IPS-20b (cell line): ENCODE results near the gene PDHX.

Source experiments
- H3K27ac ChIP-seq: one replicate; pipeline ENCODE4 v1.5.1; 2013; ENCODE audit warnings: low read length
- H3K27me3 ChIP-seq: 2 replicates; pipeline ENCODE4 v1.6.1; 2013; ENCODE audit warnings: mild to moderate bottlenecking, low read length, inconsistent platforms; ENCODE audit not compliant: insufficient read depth
- H3K36me3 ChIP-seq: 2 replicates; pipeline ENCODE4 v1.6.1; 2013; ENCODE audit warnings: low read depth, mild to moderate bottlenecking, inconsistent platforms, low read length, moderate library complexity; ENCODE audit not compliant: insufficient read depth
- H3K4me1 ChIP-seq: 2 replicates; pipeline ENCODE4 v1.6.1; 2013; ENCODE audit warnings: mild to moderate bottlenecking, control low read depth, inconsistent platforms, low read length, moderate library complexity; ENCODE audit not compliant: insufficient read depth
- H3K4me3 ChIP-seq: 2 replicates; pipeline ENCODE4 v1.5.1; 2013; ENCODE audit warnings: mild to moderate bottlenecking, low read length, inconsistent platforms
- H3K9ac ChIP-seq: 2 replicates; pipeline ENCODE4 v1.6.1; 2013; ENCODE audit warnings: low read depth, mild to moderate bottlenecking, inconsistent platforms, low read length, moderate library complexity
- H3K9me3 ChIP-seq: 2 replicates; pipeline ENCODE4 v1.6.1; 2013; ENCODE audit warnings: mild to moderate bottlenecking, low read depth, low read length, inconsistent platforms; ENCODE audit not compliant: insufficient read depth

The PDHX gene

GRCh38 chr11:35003658-35004057 lies 87.2 kb downstream of the PDHX start:
- H3K27ac ChIP-seq = no peak overlapping the region
- H3K4me1 ChIP-seq = no peaks in the 10 kb centered on the region
- no peaks in the 10 kb centered on the region for H3K36me3 ChIP-seq

GRCh38 chr11:35005141-35005780 lies 88.8 kb downstream of the PDHX start:
- no peaks in the 10 kb centered on the region for H3K9me3 ChIP-seq
- H3K36me3 ChIP-seq = no peaks in the 10 kb centered on the region
- H3K27me3 ChIP-seq = no peaks in the 10 kb centered on the region
- peaks cover 5% of the 10 kb centered on the region; the same call in 1 of the 2 replicates for H3K4me1 ChIP-seq
- no peak overlapping the region for H3K9ac ChIP-seq
- no peak overlapping the region for H3K27ac ChIP-seq
- no peak overlapping the region for H3K4me3 ChIP-seq

More at GRCh38 chr11:35003658-35004057, 87.2 kb downstream of the PDHX start:
- no peak overlapping the region for H3K9ac ChIP-seq
- no peak overlapping the region for H3K4me3 ChIP-seq
- no peaks in the 10 kb centered on the region for H3K9me3 ChIP-seq
- no peaks in the 10 kb centered on the region for H3K27me3 ChIP-seq

- H3K4me1 ChIP-seq = peaks cover 5% of the 10 kb centered on the region; the same call in 1 of the 2 replicates
- no peak overlapping the region for H3K27ac ChIP-seq
- H3K27me3 ChIP-seq = no peaks in the 10 kb centered on the region
- H3K36me3 ChIP-seq = no peaks in the 10 kb centered on the region
- no peaks in the 10 kb centered on the region for H3K9me3 ChIP-seq
- no peak overlapping the region for H3K9ac ChIP-seq
- H3K4me3 ChIP-seq = no peak overlapping the region
These were observed 90.1 kb downstream of the PDHX start for GRCh38 chr11:35006389-35007128.

- Histone ChIP-seq H3K4me3 (no peak overlapping the region), H3K4me1 (peaks cover 5% of the 10 kb centered on the region; the same call in 1 of the 2 replicates), H3K27ac (no peak overlapping the region), H3K9me3 (no peaks in the 10 kb centered on the region), H3K36me3 (no peaks in the 10 kb centered on the region), H3K27me3 (no peaks in the 10 kb centered on the region), H3K9ac (no peak overlapping the region)
These were observed 90.9 kb downstream of the PDHX start for GRCh38 chr11:35007277-35007676.

- peaks cover 5% of the 10 kb centered on the region; the same call in 1 of the 2 replicates for H3K4me1 ChIP-seq
These were observed 92.9 kb downstream of the PDHX start for GRCh38 chr11:35009191-35009943.

GRCh38 chr11:35009944-35010342 lies 93.5 kb downstream of the PDHX start:
- H3K36me3 ChIP-seq = no peaks in the 10 kb centered on the region
- H3K4me1 ChIP-seq = peaks cover 5% of the 10 kb centered on the region; the same call in 1 of the 2 replicates
- no peaks in the 10 kb centered on the region for H3K27me3 ChIP-seq
- no peaks in the 10 kb centered on the region for H3K9me3 ChIP-seq
- no peak overlapping the region for H3K9ac ChIP-seq
- no peak overlapping the region for H3K4me3 ChIP-seq
- no peak overlapping the region for H3K27ac ChIP-seq

More at GRCh38 chr11:35009191-35009943, 92.9 kb downstream of the PDHX start:
- H3K27ac ChIP-seq = no peak overlapping the region
- H3K9ac ChIP-seq = no peak overlapping the region
- no peak overlapping the region for H3K4me3 ChIP-seq
- H3K27me3 ChIP-seq = no peaks in the 10 kb centered on the region
- no peaks in the 10 kb centered on the region for H3K9me3 ChIP-seq
- no peaks in the 10 kb centered on the region for H3K36me3 ChIP-seq

- Histone ChIP-seq H3K9ac (no peak overlapping the region), H3K9me3 (no peaks in the 10 kb centered on the region), H3K4me3 (no peak overlapping the region), H3K27ac (no peak overlapping the region), H3K4me1 (peaks cover 5% of the 10 kb centered on the region; the same call in 1 of the 2 replicates), H3K36me3 (no peaks in the 10 kb centered on the region), H3K27me3 (no peaks in the 10 kb centered on the region)
These were observed 94.2 kb downstream of the PDHX start for GRCh38 chr11:35010654-35011053.

- no peaks in the 10 kb centered on the region for H3K9me3 ChIP-seq
- H3K4me1 ChIP-seq = peaks cover 5% of the 10 kb centered on the region; the same call in 1 of the 2 replicates
- H3K27me3 ChIP-seq = no peaks in the 10 kb centered on the region
- H3K27ac ChIP-seq = no peak overlapping the region
- no peak overlapping the region for H3K4me3 ChIP-seq
- H3K9ac ChIP-seq = no peak overlapping the region
- no peaks in the 10 kb centered on the region for H3K36me3 ChIP-seq
These were observed 95.0 kb downstream of the PDHX start for GRCh38 chr11:35011389-35011788.

- no peak overlapping the region for H3K27ac ChIP-seq
- H3K4me3 ChIP-seq = no peak overlapping the region
- H3K27me3 ChIP-seq = no peaks in the 10 kb centered on the region
- H3K4me1 ChIP-seq = peaks cover 5% of the 10 kb centered on the region; the same call in 1 of the 2 replicates
- no peak overlapping the region for H3K9ac ChIP-seq
- H3K9me3 ChIP-seq = no peaks in the 10 kb centered on the region
- H3K36me3 ChIP-seq = no peaks in the 10 kb centered on the region
These were observed 95.5 kb downstream of the PDHX start for GRCh38 chr11:35011944-35012343.

- Histone ChIP-seq H3K27me3 (no peaks in the 10 kb centered on the region), H3K27ac (no peak overlapping the region), H3K4me1 (peaks cover 7% of the 10 kb centered on the region; the same call in 1 of the 2 replicates), H3K9me3 (no peaks in the 10 kb centered on the region), H3K9ac (no peak overlapping the region), H3K36me3 (no peaks in the 10 kb centered on the region), H3K4me3 (no peak overlapping the region)
These were observed 96.2 kb downstream of the PDHX start for GRCh38 chr11:35012467-35013191.
